Fibroblast of lung (primary cell): Measurements from ENCODE around the gene ROBO3. TPM values are rescaled to one million over a fixed set of nuclear protein-coding genes. Genes with fewer than 3 reads are reported as not detected.

Experiments used
- DNase-seq, 2 donors: peaks; one replicate each; pipeline versions ENCODE4 v3.0.0 to v3.0.0-alpha.2; 2010; ENCODE audit warnings: low read depth in 2 of 2
- H2AFZ ChIP-seq: 2 replicates; pipeline ENCODE4 v1.5.1; 2012; ENCODE audit warnings: low read length, control low read depth, inconsistent platforms
- H3K27ac ChIP-seq: 2 replicates; pipeline ENCODE4 v1.5.1; 2011; ENCODE audit warnings: low read length, control low read depth; ENCODE audit not compliant: insufficient read depth
- H3K27me3 ChIP-seq: 2 replicates; pipeline ENCODE4 v1.5.1; 2011; ENCODE audit warnings: mild to moderate bottlenecking, low read length; ENCODE audit not compliant: control insufficient read depth, insufficient read depth
- H3K36me3 ChIP-seq: 2 replicates; pipeline ENCODE4 v1.5.1; 2011; ENCODE audit warnings: low read length; ENCODE audit not compliant: control insufficient read depth, insufficient read depth
- H3K4me1 ChIP-seq: 2 replicates; pipeline ENCODE4 v1.5.1; 2011; ENCODE audit warnings: low read length; ENCODE audit not compliant: control insufficient read depth, insufficient read depth; ENCODE audit errors: extremely low read depth
- H3K4me2 ChIP-seq: 2 replicates; pipeline ENCODE4 v1.5.1; 2011; ENCODE audit warnings: low read length, control low read depth; ENCODE audit not compliant: insufficient read depth; ENCODE audit errors: extremely low read depth
- H3K4me3 ChIP-seq, 4 experiments: fragments of 200-600 bp in 1 of 4; sonication (generic) in 1 of 4; replicated peaks in 1 of 4; 2 replicates each; pipeline ENCODE4 v1.5.1; 2011 to 2016; ENCODE audit warnings: low read length in 4 of 4, low read depth in 3 of 4, mild to moderate bottlenecking in 3 of 4, control low read depth in 2 of 4, inconsistent platforms in 1 of 4, mixed read lengths in 1 of 4; ENCODE audit not compliant: insufficient read depth in 1 of 4; ENCODE audit errors: control extremely low read depth in 1 of 4
- H3K79me2 ChIP-seq: 2 replicates; pipeline ENCODE4 v1.5.1; 2012; ENCODE audit warnings: mild to moderate bottlenecking, low read length, inconsistent platforms; ENCODE audit not compliant: control insufficient read depth, insufficient read depth
- H3K9ac ChIP-seq: 2 replicates; pipeline ENCODE4 v1.5.1; 2011; ENCODE audit warnings: mild to moderate bottlenecking, low read length, control low read depth; ENCODE audit not compliant: insufficient read depth
- H3K9me3 ChIP-seq: 2 replicates; pipeline ENCODE4 v1.5.1; 2012; ENCODE audit warnings: low read depth, low read length; ENCODE audit not compliant: control insufficient read depth, insufficient read depth
- H4K20me1 ChIP-seq: 2 replicates; pipeline ENCODE4 v1.5.1; 2011; ENCODE audit warnings: low read length; ENCODE audit not compliant: control insufficient read depth, insufficient read depth; ENCODE audit errors: extremely low read depth
- EZH2 ChIP-seq: IDR thresholded peaks from 2 replicates; pipeline ENCODE4 v1.5.1; 2012; ENCODE audit warnings: low read length, control low read depth, mild to moderate bottlenecking; ENCODE audit errors: missing control alignments
- polyA plus RNA-seq, 2 donors: library from polyadenylated mRNA; depleted of rRNA in 1 of 2; stranded (reverse) in 1 of 2; unstranded in 1 of 2; fragments of >200 nt; gene quantifications; 2 replicates each; pipeline ENCODE4 v1.2.1, GENCODE V29; 2011 to 2012; ENCODE audit warnings: missing spikeins in 1 of 2
- total RNA-seq: library from RNA; depleted of rRNA; stranded (reverse); fragments of >200 nt; gene quantifications from 2 replicates; pipeline ENCODE4 v1.2.1, GENCODE V29; 2014
- TF ChIP-seq, protein P1 (sequence below), 2 donors: IDR thresholded peaks in 1 of 2; conservative IDR thresholded peaks in 1 of 2; 1 replicate in 1 of 2; 2 replicates in 1 of 2; pipeline ENCODE4 v1.5.1; 2011 to 2012; ENCODE audit warnings: low read length in 2 of 2, control low read depth in 1 of 2, inconsistent platforms in 1 of 2, low read depth in 1 of 2, mild to moderate bottlenecking in 1 of 2

Gene ROBO3
- total and polyA plus RNA-seq, 2 donors (not counting 1 experiment from before 2014, with no cell fraction given): 7.2 to 25.4 TPM

- no peak overlapping the region for H3K4me3 ChIP-seq
- DNase-seq: no peak
- TF ChIP-seq EZH2: no peak
- TF ChIP-seq, protein P1, sequence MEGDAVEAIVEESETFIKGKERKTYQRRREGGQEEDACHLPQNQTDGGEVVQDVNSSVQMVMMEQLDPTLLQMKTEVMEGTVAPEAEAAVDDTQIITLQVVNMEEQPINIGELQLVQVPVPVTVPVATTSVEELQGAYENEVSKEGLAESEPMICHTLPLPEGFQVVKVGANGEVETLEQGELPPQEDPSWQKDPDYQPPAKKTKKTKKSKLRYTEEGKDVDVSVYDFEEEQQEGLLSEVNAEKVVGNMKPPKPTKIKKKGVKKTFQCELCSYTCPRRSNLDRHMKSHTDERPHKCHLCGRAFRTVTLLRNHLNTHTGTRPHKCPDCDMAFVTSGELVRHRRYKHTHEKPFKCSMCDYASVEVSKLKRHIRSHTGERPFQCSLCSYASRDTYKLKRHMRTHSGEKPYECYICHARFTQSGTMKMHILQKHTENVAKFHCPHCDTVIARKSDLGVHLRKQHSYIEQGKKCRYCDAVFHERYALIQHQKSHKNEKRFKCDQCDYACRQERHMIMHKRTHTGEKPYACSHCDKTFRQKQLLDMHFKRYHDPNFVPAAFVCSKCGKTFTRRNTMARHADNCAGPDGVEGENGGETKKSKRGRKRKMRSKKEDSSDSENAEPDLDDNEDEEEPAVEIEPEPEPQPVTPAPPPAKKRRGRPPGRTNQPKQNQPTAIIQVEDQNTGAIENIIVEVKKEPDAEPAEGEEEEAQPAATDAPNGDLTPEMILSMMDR (conservative IDR thresholded peaks at IDR 0.05 in 1 of 2, IDR thresholded peaks at IDR 0.05 in 1 of 2; ENCODE audit: low read depth in 1 of 2, low read length in 2 of 2): no peak
- H2AFZ ChIP-seq: no peak overlapping the region
- no peaks in the 10 kb centered on the region for H3K4me1 ChIP-seq
- no peaks in the 10 kb centered on the region for H3K36me3 ChIP-seq
- no peaks in the 10 kb centered on the region for H3K79me2 ChIP-seq
- H3K9me3 ChIP-seq: no peaks in the 10 kb centered on the region
- no peak overlapping the region for H3K27ac ChIP-seq
- H3K27me3 ChIP-seq: peaks cover 13% of the 10 kb centered on the region
- H3K4me2 ChIP-seq: no peak overlapping the region
- H3K9ac ChIP-seq: no peak overlapping the region
- no peaks in the 10 kb centered on the region for H4K20me1 ChIP-seq
Observed at GRCh38 chr11:124821995-124822730, 43.1 kb upstream of the ROBO3 start.

GRCh38 chr11:124823512-124824376 is 41.5 kb upstream of the ROBO3 start:
- TF ChIP-seq, protein P1 (conservative IDR thresholded peaks at IDR 0.05 in 1 of 2, IDR thresholded peaks at IDR 0.05 in 1 of 2; ENCODE audit: low read depth in 1 of 2, low read length in 2 of 2): no peak
- no peak for TF ChIP-seq EZH2
- Histone ChIP-seq H3K9me3 (no peaks in the 10 kb centered on the region), H4K20me1 (no peaks in the 10 kb centered on the region), H3K79me2 (no peaks in the 10 kb centered on the region), H3K4me2 (no peak overlapping the region), H3K27ac (no peak overlapping the region), H3K9ac (no peak overlapping the region), H3K4me1 (no peaks in the 10 kb centered on the region), H3K36me3 (no peaks in the 10 kb centered on the region), H3K27me3 (peaks cover 11% of the 10 kb centered on the region), H3K4me3 (no peak overlapping the region), H2AFZ (no peak overlapping the region)
- peak in 1 of 2 donors; percentile 17 for DNase-seq

DNA sequence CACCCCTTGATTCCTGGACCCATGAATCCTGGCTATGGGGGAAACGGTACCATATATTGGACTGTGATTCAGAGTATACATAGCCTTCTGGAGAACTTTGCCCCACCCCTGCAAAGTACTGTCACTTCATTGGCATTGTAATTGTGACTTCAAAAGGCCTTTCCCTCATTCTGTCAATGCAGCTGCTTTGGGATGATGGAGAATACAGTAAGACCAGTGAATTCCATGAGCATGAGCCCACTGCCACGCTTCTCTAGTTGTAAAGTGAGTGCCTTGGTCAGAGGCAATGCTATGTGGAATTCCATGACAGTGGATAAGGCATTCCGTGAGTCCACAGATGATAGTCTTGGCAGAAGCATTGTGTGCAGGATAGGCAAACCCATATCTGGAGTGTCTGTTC is 39.4 kb upstream of the ROBO3 start:
- no peaks in the 10 kb centered on the region for H3K4me1 ChIP-seq
- no peak overlapping the region for H3K4me2 ChIP-seq
- no peaks in the 10 kb centered on the region for H4K20me1 ChIP-seq
- H3K27me3 ChIP-seq: peaks cover 10% of the 10 kb centered on the region
- TF ChIP-seq, protein P1 (conservative IDR thresholded peaks at IDR 0.05 in 1 of 2, IDR thresholded peaks at IDR 0.05 in 1 of 2; ENCODE audit: low read depth in 1 of 2, low read length in 2 of 2): no peak
- TF ChIP-seq EZH2: no peak
- no peak overlapping the region for H3K9ac ChIP-seq
- no peak overlapping the region for H2AFZ ChIP-seq
- no peaks in the 10 kb centered on the region for H3K9me3 ChIP-seq
- H3K27ac ChIP-seq: no peak overlapping the region
- no peak overlapping the region for H3K4me3 ChIP-seq
- H3K79me2 ChIP-seq: no peaks in the 10 kb centered on the region
- no peak for DNase-seq
- no peaks in the 10 kb centered on the region for H3K36me3 ChIP-seq
